Common myeloid progenitor, CD34-positive (primary cell): Measurements from ENCODE around the gene PLPPR1.
"Not testable (repeated sequence)": the region's sequence is repeated elsewhere in the genome, so short reads cannot be mapped to it uniquely, and the experiment has no call there.

Source experiments
- CTCF ChIA-PET: fragments of 350-600 bp; sonication (Branson Sonifier 250); formaldehyde crosslinking; loops from one replicate; lab custom pipeline; 2021; ENCODE audit warnings: antibody characterized with exemption; lab: Charles Lee
- POLR2A ChIA-PET: fragments of 350-600 bp; sonication (Branson Sonifier 250); formaldehyde crosslinking; loops from one replicate; lab custom pipeline; 2021; ENCODE audit warnings: antibody characterized with exemption; lab: Charles Lee
- DNase-seq, 3 donors: peaks; one replicate each; pipeline versions ENCODE4 v3.0.0 to v3.0.0-alpha.2; 2013
- H3K27ac ChIP-seq, 2 experiments: 1 replicate in 1 of 2; 2 replicates in 1 of 2; pipeline ENCODE4 v1.7.0; 2013; ENCODE audit warnings: inconsistent platforms in 2 of 2, low read length in 2 of 2, mild to moderate bottlenecking in 2 of 2, low read depth in 1 of 2, moderate library complexity in 1 of 2; ENCODE audit not compliant: severe bottlenecking in 2 of 2, insufficient read depth in 1 of 2, poor library complexity in 1 of 2
- H3K27me3 ChIP-seq, 5 experiments: replicated peaks in 2 of 5; 1 replicate in 3 of 5; 2 replicates in 2 of 5; pipeline versions ENCODE4 v1.6.1 to v1.7.0; 2013; ENCODE audit warnings: low read length in 4 of 5, mild to moderate bottlenecking in 2 of 5, moderate library complexity in 2 of 5, inconsistent platforms in 1 of 5; ENCODE audit not compliant: insufficient read depth in 5 of 5, control insufficient read depth in 4 of 5
- H3K36me3 ChIP-seq, 4 experiments: 1 replicate in 2 of 4; 2 replicates in 2 of 4; pipeline versions ENCODE4 v1.6.1 to v1.7.0; 2013; ENCODE audit warnings: low read length in 3 of 4, control low read depth in 1 of 4, mild to moderate bottlenecking in 1 of 4; ENCODE audit not compliant: control insufficient read depth in 4 of 4, insufficient read depth in 4 of 4
- H3K4me1 ChIP-seq, 4 experiments: 1 replicate in 3 of 4; 2 replicates in 1 of 4; pipeline versions ENCODE4 v1.6.1 to v1.7.1; 2013; ENCODE audit warnings: low read length in 3 of 4, mild to moderate bottlenecking in 3 of 4, control low read depth in 1 of 4, inconsistent platforms in 1 of 4, moderate library complexity in 1 of 4; ENCODE audit not compliant: control insufficient read depth in 4 of 4, insufficient read depth in 4 of 4; ENCODE audit errors: control extremely low read depth in 1 of 4
- H3K4me3 ChIP-seq, 7 experiments: 1 replicate in 4 of 7; 2 replicates in 3 of 7; pipeline versions ENCODE4 v1.5.1 to v1.7.0; 2013; ENCODE audit warnings: mild to moderate bottlenecking in 7 of 7, low read length in 6 of 7, moderate library complexity in 6 of 7, inconsistent platforms in 2 of 7, low read depth in 2 of 7, control low read depth in 1 of 7; ENCODE audit not compliant: insufficient read depth in 4 of 7, control insufficient read depth in 1 of 7; ENCODE audit errors: extremely low read depth in 1 of 7
- H3K9me3 ChIP-seq, 5 experiments: 1 replicate in 4 of 5; 2 replicates in 1 of 5; pipeline versions ENCODE4 v1.6.1 to v1.7.1; 2013; ENCODE audit warnings: low read length in 4 of 5, mild to moderate bottlenecking in 2 of 5, inconsistent platforms in 1 of 5, low read depth in 1 of 5, moderate library complexity in 1 of 5; ENCODE audit not compliant: control insufficient read depth in 4 of 5, insufficient read depth in 2 of 5; ENCODE audit errors: control extremely low read depth in 1 of 5
- WGBS: methylation state at CpG from one replicate; pipeline ENCODE4 v1.1.5; 2013; ENCODE audit not compliant: insufficient coverage; 5-methylcytosine and 5-hydroxymethylcytosine counted together

Gene PLPPR1

GRCh38 chr9:101039581-101039980 is 11.1 kb downstream of the PLPPR1 start:
- H3K9me3 ChIP-seq, POLR2A ChIA-PET, H3K36me3 ChIP-seq, H3K4me1 ChIP-seq, H3K27me3 ChIP-seq, CTCF ChIA-PET, DNase-seq, H3K27ac ChIP-seq, H3K4me3 ChIP-seq: not testable (repeated sequence)
- WGBS = 92% methylated on average over 4 of the region's 7 CpGs

GRCh38 chr9:101047848-101048397 is 19.4 kb downstream of the PLPPR1 start:
- Histone ChIP-seq H3K9me3 (no peaks in the 10 kb centered on the region), H3K4me1 (no peaks in the 10 kb centered on the region), H3K27ac (no peak overlapping the region), H3K4me3 (no peak overlapping the region), H3K27me3 (no peaks in the 10 kb centered on the region), H3K36me3 (no peaks in the 10 kb centered on the region)
- ChIA-PET CTCF (no interaction called here), POLR2A (no interaction called here)
- no peak for DNase-seq
- 100% methylated on average over 4 of the region's 4 CpGs for WGBS

- H3K27ac ChIP-seq = no peak overlapping the region
- 90% methylated on average over 3 of the region's 3 CpGs for WGBS
- no peaks in the 10 kb centered on the region for H3K9me3 ChIP-seq
- CTCF ChIA-PET = no interaction called here
- no peak for DNase-seq
- H3K4me3 ChIP-seq = no peak overlapping the region
- H3K36me3 ChIP-seq = no peaks in the 10 kb centered on the region
- POLR2A ChIA-PET = no interaction called here
- H3K4me1 ChIP-seq = no peaks in the 10 kb centered on the region
- no peaks in the 10 kb centered on the region for H3K27me3 ChIP-seq
Observed at GRCh38 chr9:101050650-101051049, 22.1 kb downstream of the PLPPR1 start.

- H3K4me3 ChIP-seq = no peak overlapping the region
- no peak for DNase-seq
- no peak overlapping the region for H3K27ac ChIP-seq
- ChIA-PET CTCF (no interaction called here), POLR2A (no interaction called here)
- no peaks in the 10 kb centered on the region for H3K36me3 ChIP-seq
- H3K27me3 ChIP-seq = peaks cover 0 to 2% (median 0%) of the 10 kb centered on the region in 5 experiments
- H3K9me3 ChIP-seq = no peaks in the 10 kb centered on the region
- WGBS = 58% methylated on average over 7 of the region's 8 CpGs
- H3K4me1 ChIP-seq = no peaks in the 10 kb centered on the region
Observed at GRCh38 chr9:101054657-101055056, 26.1 kb downstream of the PLPPR1 start.

GRCh38 chr9:101055516-101055915 is 27.0 kb downstream of the PLPPR1 start:
- Histone ChIP-seq H3K4me1 (no peaks in the 10 kb centered on the region), H3K4me3 (no peak overlapping the region), H3K27me3 (peaks cover 0 to 2% (median 0%) of the 10 kb centered on the region in 5 experiments), H3K27ac (no peak overlapping the region), H3K36me3 (no peaks in the 10 kb centered on the region), H3K9me3 (no peaks in the 10 kb centered on the region)
- no peak for DNase-seq
- CTCF ChIA-PET = no interaction called here
- POLR2A ChIA-PET = no interaction called here
- WGBS = 100% methylated on average over 1 of the region's 3 CpGs

GRCh38 chr9:101062686-101063085 is 34.2 kb downstream of the PLPPR1 start:
- Histone ChIP-seq H3K27ac (no peak overlapping the region), H3K27me3 (peaks cover 0 to 2% (median 0%) of the 10 kb centered on the region in 5 experiments), H3K36me3 (no peaks in the 10 kb centered on the region), H3K4me3 (no peak overlapping the region), H3K4me1 (no peaks in the 10 kb centered on the region), H3K9me3 (no peaks in the 10 kb centered on the region)
- CTCF ChIA-PET = no interaction called here
- DNase-seq = no peak
- WGBS = 67% methylated on average over 1 of the region's 1 CpG
- POLR2A ChIA-PET = no interaction called here

- Histone ChIP-seq H3K4me3 (no peak overlapping the region), H3K27ac (no peak overlapping the region), H3K4me1 (no peaks in the 10 kb centered on the region), H3K27me3 (peaks cover 0 to 2% (median 0%) of the 10 kb centered on the region in 5 experiments), H3K9me3 (no peaks in the 10 kb centered on the region), H3K36me3 (no peaks in the 10 kb centered on the region)
- ChIA-PET CTCF (no interaction called here), POLR2A (no interaction called here)
- no peak for DNase-seq
- 67% methylated on average over 2 of the region's 2 CpGs for WGBS
Observed at GRCh38 chr9:101063192-101063591, 34.7 kb downstream of the PLPPR1 start.
